Vagina (tissue), 2 donors: ENCODE measurements around the gene KRT26.

Experiments used
- POLR2A ChIP-seq, 2 donors: fragments of 450-650 bp; IDR thresholded peaks; one replicate each; pipeline ENCODE4 v1.6.1; 2017; ENCODE audit warnings: antibody characterized with exemption in 2 of 2, mild to moderate bottlenecking in 2 of 2, moderate library complexity in 2 of 2
- TF ChIP-seq, protein P1 (sequence below), 3 experiments: fragments of 450-650 bp in 2 of 3; fragments of 200-600 bp in 1 of 3; sonication (generic) in 1 of 3; IDR thresholded peaks; one replicate each; pipeline ENCODE4 v1.5.1; 2017 to 2019; ENCODE audit warnings: antibody characterized with exemption in 3 of 3, mild to moderate bottlenecking in 2 of 3, moderate library complexity in 2 of 3

DNA sequence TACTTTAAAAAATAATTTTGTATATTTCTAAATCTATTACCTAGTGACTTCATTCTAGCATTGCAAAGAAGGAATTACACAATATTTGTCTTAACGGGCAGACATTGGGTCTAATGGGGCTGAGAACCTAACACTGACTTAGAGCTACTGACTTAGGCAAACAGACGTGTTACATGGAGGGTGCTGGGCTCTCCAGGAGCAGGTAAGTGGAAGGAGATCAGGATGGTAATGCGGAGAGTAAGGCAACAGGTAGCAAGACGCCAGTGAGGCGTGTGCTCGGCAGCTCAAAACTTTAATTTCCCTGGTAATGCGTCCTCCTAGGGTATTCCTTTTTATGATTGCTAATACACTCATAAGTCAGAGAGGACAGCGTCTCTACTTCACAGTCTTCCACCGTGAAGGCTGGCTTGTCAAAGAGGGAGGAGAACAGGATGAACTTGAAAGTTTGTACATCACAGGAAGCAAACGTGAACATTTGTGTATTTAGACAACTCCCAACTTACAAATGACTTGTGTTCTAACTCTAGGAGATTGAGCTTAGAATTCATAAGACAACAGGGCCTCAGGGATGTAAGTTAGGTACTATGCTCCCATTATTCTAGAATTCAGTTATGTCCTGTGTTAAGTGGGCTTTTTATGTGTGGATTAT, 23.1 kb upstream of the KRT26 start:
- no peak for TF ChIP-seq POLR2A (IDR thresholded peaks at IDR 0.05)
- TF ChIP-seq, protein P1, sequence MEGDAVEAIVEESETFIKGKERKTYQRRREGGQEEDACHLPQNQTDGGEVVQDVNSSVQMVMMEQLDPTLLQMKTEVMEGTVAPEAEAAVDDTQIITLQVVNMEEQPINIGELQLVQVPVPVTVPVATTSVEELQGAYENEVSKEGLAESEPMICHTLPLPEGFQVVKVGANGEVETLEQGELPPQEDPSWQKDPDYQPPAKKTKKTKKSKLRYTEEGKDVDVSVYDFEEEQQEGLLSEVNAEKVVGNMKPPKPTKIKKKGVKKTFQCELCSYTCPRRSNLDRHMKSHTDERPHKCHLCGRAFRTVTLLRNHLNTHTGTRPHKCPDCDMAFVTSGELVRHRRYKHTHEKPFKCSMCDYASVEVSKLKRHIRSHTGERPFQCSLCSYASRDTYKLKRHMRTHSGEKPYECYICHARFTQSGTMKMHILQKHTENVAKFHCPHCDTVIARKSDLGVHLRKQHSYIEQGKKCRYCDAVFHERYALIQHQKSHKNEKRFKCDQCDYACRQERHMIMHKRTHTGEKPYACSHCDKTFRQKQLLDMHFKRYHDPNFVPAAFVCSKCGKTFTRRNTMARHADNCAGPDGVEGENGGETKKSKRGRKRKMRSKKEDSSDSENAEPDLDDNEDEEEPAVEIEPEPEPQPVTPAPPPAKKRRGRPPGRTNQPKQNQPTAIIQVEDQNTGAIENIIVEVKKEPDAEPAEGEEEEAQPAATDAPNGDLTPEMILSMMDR (IDR thresholded peaks at IDR 0.05): no peak
